Sigmoid colon (tissue), 4 donors: ENCODE data around the gene TACC2.

Experiments used
- CTCF ChIP-seq, 4 experiments: fragments of 450-650 bp in 3 of 4; fragments of 200-600 bp in 1 of 4; IDR thresholded peaks; one replicate each; pipeline ENCODE4 v1.5.1; 2016 to 2019; ENCODE audit warnings: antibody characterized with exemption in 4 of 4, mild to moderate bottlenecking in 3 of 4, moderate library complexity in 2 of 4
- EP300 ChIP-seq, 4 donors: sonication (generic); formaldehyde crosslinking; IDR thresholded peaks; one replicate each; pipeline ENCODE4 v1.6.1; 2017; ENCODE audit warnings: antibody characterized with exemption in 4 of 4
- POLR2A ChIP-seq, 2 donors: fragments of 450-650 bp; IDR thresholded peaks; one replicate each; pipeline ENCODE4 v1.6.1; 2016; ENCODE audit warnings: antibody characterized with exemption in 2 of 2, mild to moderate bottlenecking in 2 of 2, moderate library complexity in 2 of 2
- POLR2AphosphoS5 ChIP-seq, 4 donors: sonication (generic); formaldehyde crosslinking; IDR thresholded peaks; one replicate each; pipeline ENCODE4 v1.6.1; 2017; ENCODE audit warnings: antibody characterized with exemption in 4 of 4

- TF ChIP-seq CTCF (IDR thresholded peaks at IDR 0.05) (no peak), EP300 (IDR thresholded peaks at IDR 0.05) (no peak), POLR2A (IDR thresholded peaks at IDR 0.05) (no peak), POLR2AphosphoS5 (IDR thresholded peaks at IDR 0.05) (no peak)
Observed at GRCh38 chr10:122293156-122293960, 304.4 kb downstream of the TACC2 start.
